ENCODE data around the gene HAUS5.

GRCh38 chr19:35621708-35622107 is 9.2 kb downstream of the HAUS5 start:
- TF ChIP-seq EZH2 (IDR thresholded peaks at IDR 0.05; ENCODE audit: insufficient read depth, low read length) = no peak
- TF ChIP-seq CTCF (IDR thresholded peaks at IDR 0.05; ENCODE audit: insufficient read depth, low read depth, low read length) = no peak

Data from astrocyte (in vitro differentiated cells and primary cell).